SK-N-MC (cell line): ENCODE results near the gene TMEM250.

Experiments used
- EZH2 ChIP-seq: fragments of 200-600 bp; sonication (generic); IDR thresholded peaks from one replicate; pipeline ENCODE4 v1.6.1; 2017; ENCODE audit warnings: antibody characterized with exemption
- FOXP2 ChIP-seq: optimal IDR thresholded peaks from 2 replicates; pipeline ENCODE3; 2011; ENCODE audit warnings: mild to moderate bottlenecking, moderate library complexity; ENCODE audit not compliant: insufficient read depth; ENCODE audit errors: extremely low read length, control extremely low read depth

DNA sequence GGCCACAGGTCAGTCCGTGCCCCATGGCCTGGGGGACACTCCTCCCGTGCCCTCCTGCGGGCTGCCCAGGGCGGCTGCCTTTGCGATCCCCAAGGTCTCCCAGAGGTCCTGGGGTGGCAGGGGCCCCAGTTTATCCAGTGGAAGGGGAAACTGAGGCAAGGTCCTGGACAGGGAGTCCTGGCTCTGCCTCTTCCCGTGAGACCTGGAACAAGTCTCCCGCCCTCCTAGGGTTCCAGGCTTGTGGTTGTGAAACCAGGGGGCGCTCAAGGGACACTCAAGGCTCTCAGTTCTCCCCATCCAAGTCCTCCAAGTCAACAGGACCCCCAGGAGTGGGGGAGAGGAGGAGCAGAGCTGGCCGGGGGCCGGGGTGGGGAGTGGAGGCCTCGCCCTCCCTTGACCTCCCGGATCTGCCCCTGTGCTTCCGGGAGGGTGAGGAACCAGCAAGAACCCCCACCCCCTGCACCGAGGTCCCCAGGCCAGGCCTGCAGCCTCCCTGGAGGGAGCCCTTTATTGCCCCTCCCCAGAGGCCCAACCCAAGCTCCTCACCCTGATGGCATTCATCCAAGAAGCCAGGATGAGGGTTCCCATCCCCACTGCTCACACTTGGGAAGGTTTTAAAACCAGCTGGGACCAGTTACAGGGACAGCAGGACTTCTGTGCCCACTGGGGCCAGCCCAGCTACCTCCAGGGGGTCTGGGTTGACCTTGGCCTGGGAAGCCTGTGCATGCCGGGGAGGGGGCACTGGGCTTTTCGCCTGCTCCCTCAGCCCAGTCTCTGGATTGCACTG, 24.7 kb upstream of the TMEM250 start:
- TF ChIP-seq EZH2 (no peak), FOXP2 (no peak)
